HCT116 (cell line): ENCODE data around the gene WWOX.

Experiments used
- CBX3 ChIP-seq: IDR thresholded peaks from 2 replicates; pipeline ENCODE4 v1.6.1; 2012; ENCODE audit warnings: low read depth
- CEBPB ChIP-seq: IDR thresholded peaks from 2 replicates; pipeline ENCODE4 v1.6.1; 2012; ENCODE audit warnings: low read depth
- CTCF ChIP-seq, 3 experiments: fragments of 200-600 bp in 1 of 3; sonication (generic) in 1 of 3; IDR thresholded peaks in 2 of 3; conservative IDR thresholded peaks in 1 of 3; 2 replicates each; pipeline ENCODE4 v1.5.1; 2012 to 2017; ENCODE audit warnings: low read depth in 2 of 3, low read length in 2 of 3, antibody characterized with exemption in 1 of 3, borderline replicate concordance in 1 of 3, control low read depth in 1 of 3, mild to moderate bottlenecking in 1 of 3, mixed read lengths in 1 of 3, mixed run types in 1 of 3, moderate library complexity in 1 of 3; ENCODE audit not compliant: insufficient read depth in 1 of 3
- FOSL1 ChIP-seq: IDR thresholded peaks from 2 replicates; pipeline ENCODE4 v1.6.1; 2012; ENCODE audit warnings: low read depth
- MAX ChIP-seq: IDR thresholded peaks from 2 replicates; pipeline ENCODE4 v1.6.1; 2012
- POLR2A ChIP-seq: IDR thresholded peaks from 2 replicates; pipeline ENCODE4 v1.7.0; 2011; ENCODE audit warnings: borderline replicate concordance; ENCODE audit not compliant: insufficient read depth, insufficient read length; ENCODE audit errors: extremely low read depth
- POLR2AphosphoS5 ChIP-seq: IDR thresholded peaks from 2 replicates; pipeline ENCODE4 v1.6.1; 2011; ENCODE audit warnings: mild to moderate bottlenecking, low read depth, low read length, moderate library complexity
- ZNF274 ChIP-seq: fragments of 200-500 bp; sonication (Bioruptor generic); IDR thresholded peaks from 2 replicates; pipeline ENCODE4 v1.6.1; 2014; ENCODE audit warnings: mild to moderate bottlenecking, low read depth, low read length, inconsistent platforms
- TF ChIP-seq, protein P1 (sequence below): IDR thresholded peaks from 2 replicates; pipeline ENCODE4 v1.6.1; 2012; ENCODE audit warnings: low read depth

GRCh38 chr16:78791011-78791410 lies 691.6 kb downstream of the WWOX start:
- TF ChIP-seq POLR2A = no peak
- no peak for TF ChIP-seq CTCF (IDR thresholded peaks at IDR 0.05 in 2 of 3, conservative IDR thresholded peaks at IDR 0.05 in 1 of 3; ENCODE audit: borderline replicate concordance in 1 of 3, insufficient read depth in 1 of 3, low read depth in 2 of 3, low read length in 2 of 3)
- TF ChIP-seq CEBPB = no peak
- TF ChIP-seq, protein P1, sequence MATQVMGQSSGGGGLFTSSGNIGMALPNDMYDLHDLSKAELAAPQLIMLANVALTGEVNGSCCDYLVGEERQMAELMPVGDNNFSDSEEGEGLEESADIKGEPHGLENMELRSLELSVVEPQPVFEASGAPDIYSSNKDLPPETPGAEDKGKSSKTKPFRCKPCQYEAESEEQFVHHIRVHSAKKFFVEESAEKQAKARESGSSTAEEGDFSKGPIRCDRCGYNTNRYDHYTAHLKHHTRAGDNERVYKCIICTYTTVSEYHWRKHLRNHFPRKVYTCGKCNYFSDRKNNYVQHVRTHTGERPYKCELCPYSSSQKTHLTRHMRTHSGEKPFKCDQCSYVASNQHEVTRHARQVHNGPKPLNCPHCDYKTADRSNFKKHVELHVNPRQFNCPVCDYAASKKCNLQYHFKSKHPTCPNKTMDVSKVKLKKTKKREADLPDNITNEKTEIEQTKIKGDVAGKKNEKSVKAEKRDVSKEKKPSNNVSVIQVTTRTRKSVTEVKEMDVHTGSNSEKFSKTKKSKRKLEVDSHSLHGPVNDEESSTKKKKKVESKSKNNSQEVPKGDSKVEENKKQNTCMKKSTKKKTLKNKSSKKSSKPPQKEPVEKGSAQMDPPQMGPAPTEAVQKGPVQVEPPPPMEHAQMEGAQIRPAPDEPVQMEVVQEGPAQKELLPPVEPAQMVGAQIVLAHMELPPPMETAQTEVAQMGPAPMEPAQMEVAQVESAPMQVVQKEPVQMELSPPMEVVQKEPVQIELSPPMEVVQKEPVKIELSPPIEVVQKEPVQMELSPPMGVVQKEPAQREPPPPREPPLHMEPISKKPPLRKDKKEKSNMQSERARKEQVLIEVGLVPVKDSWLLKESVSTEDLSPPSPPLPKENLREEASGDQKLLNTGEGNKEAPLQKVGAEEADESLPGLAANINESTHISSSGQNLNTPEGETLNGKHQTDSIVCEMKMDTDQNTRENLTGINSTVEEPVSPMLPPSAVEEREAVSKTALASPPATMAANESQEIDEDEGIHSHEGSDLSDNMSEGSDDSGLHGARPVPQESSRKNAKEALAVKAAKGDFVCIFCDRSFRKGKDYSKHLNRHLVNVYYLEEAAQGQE = no peak
- no peak for TF ChIP-seq ZNF274
- TF ChIP-seq MAX = no peak
- no peak for TF ChIP-seq FOSL1
- TF ChIP-seq POLR2AphosphoS5 = no peak
- TF ChIP-seq CBX3 = no peak
